GM21360 (cell line): ENCODE data around the gene EPHA3.

Experiments
- ATAC-seq: cut with Tn5 transposase; IDR thresholded peaks from one replicate; pipeline ENCODE4 v1.9.1; 2021; ENCODE audit warnings: mild to moderate bottlenecking, moderate library complexity; ENCODE audit not compliant: unreplicated experiment

EPHA3 gene

GRCh38 chr3:89527736-89528305, 420.4 kb downstream of the EPHA3 start:
- ATAC-seq, result no peak
